Measurements from ENCODE around the gene SYNE2.

Gene SYNE2

GRCh38 chr14:63901434-63902085 lies 48.8 kb downstream of the SYNE2 start:
- H3K4me3 ChIP-seq (ENCODE audit: low read length), result no peak overlapping the region
- H3K27ac ChIP-seq (ENCODE audit: low read depth, low read length), result no peak overlapping the region
- H3K4me1 ChIP-seq (ENCODE audit: control insufficient read depth, low read length), result peaks cover 24% of the 10 kb centered on the region
- no peak for TF ChIP-seq CTCF (IDR thresholded peaks at IDR 0.05; ENCODE audit: low read depth, low read length, poor library complexity, severe bottlenecking)
- TF ChIP-seq EZH2phosphoT487 (IDR thresholded peaks at IDR 0.05; ENCODE audit: borderline replicate concordance, low read length), result no peak
- peaks cover 99% of the 10 kb centered on the region for H3K79me2 ChIP-seq (ENCODE audit: control insufficient read depth, low read length)
- H3K27me3 ChIP-seq (ENCODE audit: control insufficient read depth, low read length), result no peaks in the 10 kb centered on the region
- H3K9me3 ChIP-seq (ENCODE audit: control insufficient read depth, insufficient read depth, low read length), result no peaks in the 10 kb centered on the region
- peaks cover 15% of the 10 kb centered on the region; the same call in 1 of the 2 replicates for H4K20me1 ChIP-seq (ENCODE audit: control insufficient read depth, insufficient read depth, low read depth, low read length)
- peaks cover 52% of the 10 kb centered on the region for H3K36me3 ChIP-seq (ENCODE audit: control insufficient read depth, low read length)
- no peaks in the 10 kb centered on the region for H3F3A ChIP-seq (ENCODE audit: control insufficient read depth, insufficient read depth)
- H3K4me2 ChIP-seq (ENCODE audit: low read length), result no peak overlapping the region
- no peaks in the 10 kb centered on the region for H3K9me2 ChIP-seq (replicated peaks; ENCODE audit: control insufficient read depth, low read length)

GRCh38 chr14:63902375-63902976 lies 49.7 kb downstream of the SYNE2 start:
- Histone ChIP-seq H3K27me3 (ENCODE audit: control insufficient read depth, low read length) (no peaks in the 10 kb centered on the region), H3K79me2 (ENCODE audit: control insufficient read depth, low read length) (peaks cover 99% of the 10 kb centered on the region), H3K9me2 (replicated peaks; ENCODE audit: control insufficient read depth, low read length) (no peaks in the 10 kb centered on the region), H3K4me3 (ENCODE audit: low read length) (no peak overlapping the region), H3K36me3 (ENCODE audit: control insufficient read depth, low read length) (peaks cover 59% of the 10 kb centered on the region), H3K4me2 (ENCODE audit: low read length) (no peak overlapping the region), H3K9me3 (ENCODE audit: control insufficient read depth, insufficient read depth, low read length) (no peaks in the 10 kb centered on the region), H4K20me1 (ENCODE audit: control insufficient read depth, insufficient read depth, low read depth, low read length) (peaks cover 23% of the 10 kb centered on the region), H3F3A (ENCODE audit: control insufficient read depth, insufficient read depth) (no peaks in the 10 kb centered on the region), H3K27ac (ENCODE audit: low read depth, low read length) (no peak overlapping the region), H3K4me1 (ENCODE audit: control insufficient read depth, low read length) (peaks cover 30% of the 10 kb centered on the region)
- TF ChIP-seq EZH2phosphoT487 (IDR thresholded peaks at IDR 0.05; ENCODE audit: borderline replicate concordance, low read length), result no peak
- no peak for TF ChIP-seq CTCF (IDR thresholded peaks at IDR 0.05; ENCODE audit: low read depth, low read length, poor library complexity, severe bottlenecking)

- Histone ChIP-seq H3K4me2 (ENCODE audit: low read length) (no peak overlapping the region), H3K27me3 (ENCODE audit: control insufficient read depth, low read length) (no peaks in the 10 kb centered on the region), H3K79me2 (ENCODE audit: control insufficient read depth, low read length) (peaks cover 99% of the 10 kb centered on the region), H3K36me3 (ENCODE audit: control insufficient read depth, low read length) (peaks cover 73% of the 10 kb centered on the region), H3F3A (ENCODE audit: control insufficient read depth, insufficient read depth) (0 out of 2 replicates have a peak, but pooled peaks cover 6% of the 10 kb centered on the region), H3K4me3 (ENCODE audit: low read length) (no peak overlapping the region), H3K27ac (ENCODE audit: low read depth, low read length) (no peak overlapping the region), H3K4me1 (ENCODE audit: control insufficient read depth, low read length) (peaks cover 36% of the 10 kb centered on the region), H4K20me1 (ENCODE audit: control insufficient read depth, insufficient read depth, low read depth, low read length) (peaks cover 26% of the 10 kb centered on the region), H3K9me2 (replicated peaks; ENCODE audit: control insufficient read depth, low read length) (no peaks in the 10 kb centered on the region), H3K9me3 (ENCODE audit: control insufficient read depth, insufficient read depth, low read length) (no peaks in the 10 kb centered on the region)
- no peak for TF ChIP-seq CTCF (IDR thresholded peaks at IDR 0.05; ENCODE audit: low read depth, low read length, poor library complexity, severe bottlenecking)
- TF ChIP-seq EZH2phosphoT487 (IDR thresholded peaks at IDR 0.05; ENCODE audit: borderline replicate concordance, low read length), result no peak
Observed at GRCh38 chr14:63904724-63905123, 51.9 kb downstream of the SYNE2 start.
